ENCODE measurements around the gene TXNDC5. TPM values are rescaled to one million over a fixed set of nuclear protein-coding genes. Genes with fewer than 3 reads are reported as not detected.

The TXNDC5 gene
- total and polyA plus RNA-seq, 2 experiments from 2014 or later = 42.9 to 210 TPM

DNA sequence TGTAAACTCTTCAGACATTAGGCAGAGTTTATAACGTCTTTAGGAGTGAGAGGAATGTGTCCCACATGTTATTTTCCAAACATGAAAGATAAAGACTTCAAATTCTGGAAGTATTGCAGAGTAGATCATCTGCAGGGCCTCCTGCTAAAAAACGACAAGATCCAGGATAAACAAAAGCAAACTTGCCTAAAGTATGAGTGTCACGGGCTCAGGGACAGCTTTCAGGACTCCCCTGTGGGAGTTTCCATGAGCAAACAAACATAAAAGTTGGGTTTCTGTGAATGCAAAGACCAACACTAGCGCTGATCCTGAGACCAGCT is 76.9 kb downstream of the TXNDC5 start (continued):
- no peak for TF ChIP-seq JUNB (IDR thresholded peaks at IDR 0.05; ENCODE audit: unreplicated experiment)

DNA sequence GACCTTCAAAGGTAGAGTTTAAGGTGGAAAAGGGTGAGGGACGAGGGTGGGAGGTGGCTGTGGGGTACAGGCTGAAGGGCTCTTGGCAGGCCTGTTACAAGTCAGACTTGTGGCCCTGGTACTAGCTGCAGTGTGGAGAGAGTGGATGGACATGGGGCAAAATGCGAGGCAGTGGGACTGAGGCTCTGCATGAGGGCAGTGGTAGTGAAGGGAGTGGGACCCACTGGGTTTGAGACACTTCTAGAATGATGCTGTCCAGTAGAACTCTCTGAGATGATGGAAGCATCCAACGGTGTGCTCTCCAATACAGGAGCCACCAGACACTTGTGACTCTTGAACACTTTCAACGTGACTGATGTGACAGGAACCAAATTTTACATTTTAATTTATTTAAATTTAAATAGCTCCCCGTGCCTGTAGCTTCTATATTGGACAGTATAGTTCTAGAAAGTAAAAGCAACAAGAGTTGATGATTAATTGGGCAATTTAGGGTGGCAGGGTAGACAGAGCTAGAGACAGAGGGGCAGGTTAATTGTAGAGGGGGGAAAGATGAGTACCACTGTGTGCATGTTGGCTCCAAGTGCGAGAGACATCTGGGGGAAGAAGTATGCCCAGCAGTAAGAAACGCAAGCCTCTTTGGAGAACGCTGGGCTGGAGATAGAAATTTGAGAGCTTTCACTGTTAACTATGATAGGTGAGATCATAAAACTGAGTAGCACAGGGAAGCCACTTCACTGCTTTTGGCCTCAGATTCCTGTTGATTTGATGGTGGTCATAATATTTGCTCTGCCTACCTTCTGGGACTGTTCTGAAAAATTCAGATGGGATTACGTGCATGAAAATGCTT is 77.5 kb downstream of the TXNDC5 start:
- no peak overlapping the region for H3K4me3 Mint-ChIP-seq
- no peak overlapping the region for H3K4me2 ChIP-seq
- DNase-seq (ENCODE audit: low spot score) = no peak
- H3K27ac Mint-ChIP-seq = no peak overlapping the region
- no peaks in the 10 kb centered on the region for H3K27me3 ChIP-seq (ENCODE audit: insufficient read depth)
- no peaks in the 10 kb centered on the region for H3K27me3 Mint-ChIP-seq (ENCODE audit: insufficient read depth, low read depth, poor library complexity)
- peaks cover 7% of the 10 kb centered on the region for H3K4me1 Mint-ChIP-seq
- H3K9me2 ChIP-seq (ENCODE audit: insufficient read depth) = 0 out of 2 replicates have a peak, but pooled peaks cover 10% of the 10 kb centered on the region
- H3F3A ChIP-seq (replicated peaks; ENCODE audit: low read depth) = no peaks in the 10 kb centered on the region
- ATAC-seq = no peak
- H2AFZ ChIP-seq = no peak overlapping the region
- no peaks in the 10 kb centered on the region for H4K20me1 ChIP-seq (replicated peaks; ENCODE audit: insufficient read depth)
- H3K9me3 Mint-ChIP-seq = no peaks in the 10 kb centered on the region; the same call in 1 of the 3 replicates
- H3K36me3 Mint-ChIP-seq (ENCODE audit: low read depth) = no peaks in the 10 kb centered on the region; the same call in 2 of the 3 replicates
- H3K4me3 ChIP-seq = no peak overlapping the region
- no peak overlapping the region for H3K27ac ChIP-seq (ENCODE audit: low read depth)
- H3K4me1 ChIP-seq (ENCODE audit: insufficient read depth) = peaks cover 7% of the 10 kb centered on the region
- no peaks in the 10 kb centered on the region for H3K79me2 ChIP-seq (replicated peaks; ENCODE audit: insufficient read depth)
- no peaks in the 10 kb centered on the region for H3K36me3 ChIP-seq (ENCODE audit: insufficient read depth)
- TF ChIP-seq, protein P1, sequence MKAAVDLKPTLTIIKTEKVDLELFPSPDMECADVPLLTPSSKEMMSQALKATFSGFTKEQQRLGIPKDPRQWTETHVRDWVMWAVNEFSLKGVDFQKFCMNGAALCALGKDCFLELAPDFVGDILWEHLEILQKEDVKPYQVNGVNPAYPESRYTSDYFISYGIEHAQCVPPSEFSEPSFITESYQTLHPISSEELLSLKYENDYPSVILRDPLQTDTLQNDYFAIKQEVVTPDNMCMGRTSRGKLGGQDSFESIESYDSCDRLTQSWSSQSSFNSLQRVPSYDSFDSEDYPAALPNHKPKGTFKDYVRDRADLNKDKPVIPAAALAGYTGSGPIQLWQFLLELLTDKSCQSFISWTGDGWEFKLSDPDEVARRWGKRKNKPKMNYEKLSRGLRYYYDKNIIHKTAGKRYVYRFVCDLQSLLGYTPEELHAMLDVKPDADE (IDR thresholded peaks at IDR 0.05) = no peak
- TF ChIP-seq POLR2AphosphoS5 (IDR thresholded peaks at IDR 0.05; ENCODE audit: low read depth) (no peak), NANOG (IDR thresholded peaks at IDR 0.05; ENCODE audit: borderline replicate concordance) (no peak), STAT1 (IDR thresholded peaks at IDR 0.05; ENCODE audit: unreplicated experiment) (no peak), ZNF331 (CRISPR knock-in tag; IDR thresholded peaks at IDR 0.05; ENCODE audit: low read depth) (no peak), JUNB (IDR thresholded peaks at IDR 0.05; ENCODE audit: unreplicated experiment) (no peak), CREB1 (CRISPR knock-in tag; IDR thresholded peaks at IDR 0.05; ENCODE audit: low read depth) (no peak), EZH2phosphoT487 (IDR thresholded peaks at IDR 0.05; ENCODE audit: unreplicated experiment) (no peak), ZNF114 (CRISPR knock-in tag; IDR thresholded peaks at IDR 0.05) (no peak), EZH2 (IDR thresholded peaks at IDR 0.05; ENCODE audit: low read depth, unreplicated experiment) (no peak)
- TF ChIP-seq, protein P2, sequence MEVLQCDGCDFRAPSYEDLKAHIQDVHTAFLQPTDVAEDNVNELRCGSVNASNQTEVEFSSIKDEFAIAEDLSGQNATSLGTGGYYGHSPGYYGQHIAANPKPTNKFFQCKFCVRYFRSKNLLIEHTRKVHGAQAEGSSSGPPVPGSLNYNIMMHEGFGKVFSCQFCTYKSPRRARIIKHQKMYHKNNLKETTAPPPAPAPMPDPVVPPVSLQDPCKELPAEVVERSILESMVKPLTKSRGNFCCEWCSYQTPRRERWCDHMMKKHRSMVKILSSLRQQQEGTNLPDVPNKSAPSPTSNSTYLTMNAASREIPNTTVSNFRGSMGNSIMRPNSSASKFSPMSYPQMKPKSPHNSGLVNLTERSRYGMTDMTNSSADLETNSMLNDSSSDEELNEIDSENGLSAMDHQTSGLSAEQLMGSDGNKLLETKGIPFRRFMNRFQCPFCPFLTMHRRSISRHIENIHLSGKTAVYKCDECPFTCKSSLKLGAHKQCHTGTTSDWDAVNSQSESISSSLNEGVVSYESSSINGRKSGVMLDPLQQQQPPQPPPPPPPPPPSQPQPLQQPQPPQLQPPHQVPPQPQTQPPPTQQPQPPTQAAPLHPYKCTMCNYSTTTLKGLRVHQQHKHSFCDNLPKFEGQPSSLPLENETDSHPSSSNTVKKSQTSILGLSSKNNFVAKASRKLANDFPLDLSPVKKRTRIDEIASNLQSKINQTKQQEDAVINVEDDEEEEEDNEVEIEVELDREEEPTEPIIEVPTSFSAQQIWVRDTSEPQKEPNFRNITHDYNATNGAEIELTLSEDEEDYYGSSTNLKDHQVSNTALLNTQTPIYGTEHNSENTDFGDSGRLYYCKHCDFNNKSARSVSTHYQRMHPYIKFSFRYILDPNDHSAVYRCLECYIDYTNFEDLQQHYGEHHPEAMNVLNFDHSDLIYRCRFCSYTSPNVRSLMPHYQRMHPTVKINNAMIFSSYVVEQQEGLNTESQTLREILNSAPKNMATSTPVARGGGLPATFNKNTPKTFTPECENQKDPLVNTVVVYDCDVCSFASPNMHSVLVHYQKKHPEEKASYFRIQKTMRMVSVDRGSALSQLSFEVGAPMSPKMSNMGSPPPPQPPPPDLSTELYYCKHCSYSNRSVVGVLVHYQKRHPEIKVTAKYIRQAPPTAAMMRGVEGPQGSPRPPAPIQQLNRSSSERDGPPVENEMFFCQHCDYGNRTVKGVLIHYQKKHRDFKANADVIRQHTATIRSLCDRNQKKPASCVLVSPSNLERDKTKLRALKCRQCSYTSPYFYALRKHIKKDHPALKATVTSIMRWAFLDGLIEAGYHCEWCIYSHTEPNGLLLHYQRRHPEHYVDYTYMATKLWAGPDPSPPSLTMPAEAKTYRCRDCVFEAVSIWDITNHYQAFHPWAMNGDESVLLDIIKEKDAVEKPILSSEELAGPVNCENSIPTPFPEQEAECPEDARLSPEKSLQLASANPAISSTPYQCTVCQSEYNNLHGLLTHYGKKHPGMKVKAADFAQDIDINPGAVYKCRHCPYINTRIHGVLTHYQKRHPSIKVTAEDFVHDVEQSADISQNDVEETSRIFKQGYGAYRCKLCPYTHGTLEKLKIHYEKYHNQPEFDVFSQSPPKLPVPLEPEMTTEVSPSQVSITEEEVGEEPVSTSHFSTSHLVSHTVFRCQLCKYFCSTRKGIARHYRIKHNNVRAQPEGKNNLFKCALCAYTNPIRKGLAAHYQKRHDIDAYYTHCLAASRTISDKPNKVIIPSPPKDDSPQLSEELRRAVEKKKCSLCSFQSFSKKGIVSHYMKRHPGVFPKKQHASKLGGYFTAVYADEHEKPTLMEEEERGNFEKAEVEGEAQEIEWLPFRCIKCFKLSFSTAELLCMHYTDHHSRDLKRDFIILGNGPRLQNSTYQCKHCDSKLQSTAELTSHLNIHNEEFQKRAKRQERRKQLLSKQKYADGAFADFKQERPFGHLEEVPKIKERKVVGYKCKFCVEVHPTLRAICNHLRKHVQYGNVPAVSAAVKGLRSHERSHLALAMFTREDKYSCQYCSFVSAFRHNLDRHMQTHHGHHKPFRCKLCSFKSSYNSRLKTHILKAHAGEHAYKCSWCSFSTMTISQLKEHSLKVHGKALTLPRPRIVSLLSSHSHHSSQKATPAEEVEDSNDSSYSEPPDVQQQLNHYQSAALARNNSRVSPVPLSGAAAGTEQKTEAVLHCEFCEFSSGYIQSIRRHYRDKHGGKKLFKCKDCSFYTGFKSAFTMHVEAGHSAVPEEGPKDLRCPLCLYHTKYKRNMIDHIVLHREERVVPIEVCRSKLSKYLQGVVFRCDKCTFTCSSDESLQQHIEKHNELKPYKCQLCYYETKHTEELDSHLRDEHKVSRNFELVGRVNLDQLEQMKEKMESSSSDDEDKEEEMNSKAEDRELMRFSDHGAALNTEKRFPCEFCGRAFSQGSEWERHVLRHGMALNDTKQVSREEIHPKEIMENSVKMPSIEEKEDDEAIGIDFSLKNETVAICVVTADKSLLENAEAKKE (CRISPR knock-in tag; IDR thresholded peaks at IDR 0.05) = no peak
- TF ChIP-seq, protein P3, sequence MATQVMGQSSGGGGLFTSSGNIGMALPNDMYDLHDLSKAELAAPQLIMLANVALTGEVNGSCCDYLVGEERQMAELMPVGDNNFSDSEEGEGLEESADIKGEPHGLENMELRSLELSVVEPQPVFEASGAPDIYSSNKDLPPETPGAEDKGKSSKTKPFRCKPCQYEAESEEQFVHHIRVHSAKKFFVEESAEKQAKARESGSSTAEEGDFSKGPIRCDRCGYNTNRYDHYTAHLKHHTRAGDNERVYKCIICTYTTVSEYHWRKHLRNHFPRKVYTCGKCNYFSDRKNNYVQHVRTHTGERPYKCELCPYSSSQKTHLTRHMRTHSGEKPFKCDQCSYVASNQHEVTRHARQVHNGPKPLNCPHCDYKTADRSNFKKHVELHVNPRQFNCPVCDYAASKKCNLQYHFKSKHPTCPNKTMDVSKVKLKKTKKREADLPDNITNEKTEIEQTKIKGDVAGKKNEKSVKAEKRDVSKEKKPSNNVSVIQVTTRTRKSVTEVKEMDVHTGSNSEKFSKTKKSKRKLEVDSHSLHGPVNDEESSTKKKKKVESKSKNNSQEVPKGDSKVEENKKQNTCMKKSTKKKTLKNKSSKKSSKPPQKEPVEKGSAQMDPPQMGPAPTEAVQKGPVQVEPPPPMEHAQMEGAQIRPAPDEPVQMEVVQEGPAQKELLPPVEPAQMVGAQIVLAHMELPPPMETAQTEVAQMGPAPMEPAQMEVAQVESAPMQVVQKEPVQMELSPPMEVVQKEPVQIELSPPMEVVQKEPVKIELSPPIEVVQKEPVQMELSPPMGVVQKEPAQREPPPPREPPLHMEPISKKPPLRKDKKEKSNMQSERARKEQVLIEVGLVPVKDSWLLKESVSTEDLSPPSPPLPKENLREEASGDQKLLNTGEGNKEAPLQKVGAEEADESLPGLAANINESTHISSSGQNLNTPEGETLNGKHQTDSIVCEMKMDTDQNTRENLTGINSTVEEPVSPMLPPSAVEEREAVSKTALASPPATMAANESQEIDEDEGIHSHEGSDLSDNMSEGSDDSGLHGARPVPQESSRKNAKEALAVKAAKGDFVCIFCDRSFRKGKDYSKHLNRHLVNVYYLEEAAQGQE (IDR thresholded peaks at IDR 0.05; ENCODE audit: unreplicated experiment) = no peak

Data from GM23338 (cell line).